HG03103 (cell line): ENCODE measurements around the gene ZNF579.
"Not testable (repeated sequence)": the region's sequence is repeated elsewhere in the genome, so short reads cannot be mapped to it uniquely, and the experiment has no call there.

Experiments
- ATAC-seq: cut with Tn5 transposase; IDR thresholded peaks from one replicate; pipeline ENCODE4 v1.9.1; 2021; ENCODE audit warnings: low read depth; ENCODE audit not compliant: unreplicated experiment

Gene ZNF579

DNA sequence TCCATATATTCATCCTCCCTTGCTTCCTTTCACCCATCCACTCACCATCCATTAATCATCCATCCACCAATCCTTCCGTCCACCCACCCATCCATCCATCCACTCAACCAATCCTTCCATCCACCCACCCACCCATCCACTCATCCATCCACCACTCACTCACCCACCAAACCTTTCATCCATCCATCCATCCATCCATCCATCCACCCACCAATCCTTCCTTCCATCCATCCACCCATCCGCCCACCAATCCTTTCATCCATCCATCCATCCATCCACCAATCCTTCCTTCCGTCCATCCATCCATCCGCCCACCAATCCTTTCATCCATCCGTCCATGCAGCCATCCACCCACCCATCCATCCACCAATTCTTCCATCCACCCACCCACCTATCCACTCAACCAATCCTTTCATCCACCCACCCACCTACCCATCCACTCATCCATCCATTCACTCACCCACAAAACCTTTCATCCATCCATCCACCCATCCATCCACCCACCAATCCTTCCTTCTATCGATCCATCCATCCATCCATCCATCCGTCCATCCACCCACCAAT, 38.3 kb downstream of the ZNF579 start:
- no peak for ATAC-seq

DNA sequence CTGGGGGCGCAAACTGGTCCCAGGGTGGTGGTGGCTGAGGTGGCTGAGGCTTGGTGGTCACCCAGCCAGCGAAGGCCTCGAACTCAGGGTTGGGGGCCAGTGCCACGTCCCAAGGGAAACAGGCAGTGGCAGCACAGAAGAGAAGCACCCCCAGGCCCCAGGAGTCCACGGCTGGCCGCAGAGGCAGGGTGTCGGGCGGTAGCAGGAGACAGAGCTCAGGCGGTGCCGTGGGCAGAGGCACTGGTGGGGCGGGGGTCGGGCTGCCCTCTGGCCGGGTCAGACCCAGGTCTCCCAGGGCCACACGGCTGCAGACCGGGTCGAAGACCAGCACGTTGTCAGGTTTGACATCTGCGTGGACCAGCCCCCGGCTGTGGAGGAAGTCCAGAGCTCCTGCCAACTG, 39.6 kb downstream of the ZNF579 start:
- no peak for ATAC-seq

DNA sequence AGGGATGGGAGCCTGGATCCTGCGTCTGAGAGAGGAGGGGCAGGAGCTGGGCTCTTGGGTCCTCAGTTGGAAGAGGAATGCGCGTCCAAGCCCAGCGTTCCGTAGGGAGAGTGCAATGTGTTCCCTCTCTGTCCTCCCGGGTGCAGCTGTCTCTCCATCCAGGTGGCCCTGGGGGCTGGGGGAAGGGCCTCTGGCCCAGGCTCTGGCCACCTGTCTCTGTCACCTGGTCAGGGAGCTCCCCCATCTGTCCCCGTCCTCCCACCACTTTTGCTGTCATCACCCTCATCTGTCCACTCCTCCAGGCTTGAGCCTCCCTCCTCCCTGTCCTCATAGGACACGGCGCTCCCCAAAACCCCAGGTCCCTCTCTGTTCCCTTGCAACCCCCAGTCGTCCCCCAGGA, 40.0 kb downstream of the ZNF579 start:
- no peak for ATAC-seq

DNA sequence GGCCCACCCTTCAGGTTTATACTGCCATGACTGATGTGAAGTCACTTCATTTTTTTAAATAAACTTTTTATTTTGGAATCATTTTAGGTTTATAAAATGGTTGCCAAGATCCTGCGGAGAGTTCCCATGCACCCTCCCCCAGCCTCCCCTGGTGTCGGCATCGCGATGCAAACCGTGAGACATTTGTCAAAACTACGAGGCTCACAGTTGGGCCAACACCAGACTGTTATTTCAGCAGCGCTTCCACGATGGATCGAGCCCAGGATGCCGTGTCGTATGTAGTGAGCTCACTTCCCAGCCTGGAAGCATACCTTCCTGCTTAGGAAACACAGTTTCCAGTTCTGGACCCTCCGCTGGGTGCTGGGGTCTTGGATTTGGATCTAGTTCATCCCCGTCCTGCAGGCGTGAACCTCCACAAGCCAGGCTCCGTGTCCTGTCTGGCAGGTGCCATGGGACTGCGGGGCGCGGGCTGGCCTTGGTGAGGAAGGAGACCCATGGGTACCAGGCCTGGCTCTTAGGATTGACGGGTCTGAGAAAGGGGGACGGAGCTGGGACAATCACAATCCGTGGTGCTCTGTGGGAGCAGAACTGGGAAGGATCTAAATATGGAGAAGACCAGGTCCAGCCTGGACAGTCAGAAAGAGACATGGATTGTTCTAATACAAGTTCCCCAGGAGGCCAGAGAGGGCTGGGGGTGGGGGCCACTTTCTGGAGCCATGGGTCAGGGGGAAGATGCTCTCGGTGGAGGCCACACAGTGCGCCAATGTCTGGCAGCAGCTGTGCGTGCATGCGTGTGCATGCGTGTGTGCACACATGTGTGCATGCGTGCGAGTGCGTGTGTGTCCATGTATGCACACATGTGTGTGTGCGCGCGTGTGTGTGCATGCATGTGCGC, 41.3 kb downstream of the ZNF579 start:
- no peak for ATAC-seq

DNA sequence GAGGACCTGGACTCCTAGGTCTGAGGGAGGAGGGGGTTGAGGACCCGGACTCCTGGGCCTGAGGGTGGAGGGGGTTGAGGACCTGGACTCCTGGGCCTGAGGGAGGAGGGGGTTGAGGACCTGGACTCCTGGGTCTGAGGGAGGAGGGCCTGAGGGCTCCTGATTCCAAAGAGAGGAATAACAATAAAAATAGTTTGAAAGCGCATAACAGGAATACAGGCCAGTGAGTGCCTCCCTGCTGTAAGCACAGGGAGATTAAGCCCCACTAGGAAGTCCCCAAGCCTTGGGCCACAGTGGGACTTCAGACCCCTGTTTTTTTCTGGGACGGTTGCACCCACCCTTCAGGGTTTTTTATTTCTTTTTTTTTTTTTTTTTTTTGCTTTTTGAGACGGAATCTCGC, 42.5 kb downstream of the ZNF579 start:
- ATAC-seq: no peak

DNA sequence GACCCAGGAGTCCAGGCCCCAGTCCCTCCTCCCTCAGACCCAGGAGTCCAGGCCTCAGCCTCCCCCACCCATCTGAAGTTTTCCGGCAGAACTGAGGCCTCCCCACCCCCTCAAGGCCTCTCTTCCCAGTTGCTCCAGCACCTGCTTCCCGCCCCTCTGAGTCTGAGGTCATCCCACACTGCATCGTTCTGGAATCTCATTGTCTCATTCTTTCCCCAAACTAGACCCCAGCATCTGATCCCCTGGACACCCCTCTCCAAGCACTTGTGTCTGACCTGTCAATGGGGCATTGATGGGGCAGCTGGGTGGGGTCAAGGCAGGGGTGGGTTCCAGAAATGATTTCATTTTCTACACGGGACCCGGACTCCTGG, 42.9 kb downstream of the ZNF579 start:
- no peak for ATAC-seq

DNA sequence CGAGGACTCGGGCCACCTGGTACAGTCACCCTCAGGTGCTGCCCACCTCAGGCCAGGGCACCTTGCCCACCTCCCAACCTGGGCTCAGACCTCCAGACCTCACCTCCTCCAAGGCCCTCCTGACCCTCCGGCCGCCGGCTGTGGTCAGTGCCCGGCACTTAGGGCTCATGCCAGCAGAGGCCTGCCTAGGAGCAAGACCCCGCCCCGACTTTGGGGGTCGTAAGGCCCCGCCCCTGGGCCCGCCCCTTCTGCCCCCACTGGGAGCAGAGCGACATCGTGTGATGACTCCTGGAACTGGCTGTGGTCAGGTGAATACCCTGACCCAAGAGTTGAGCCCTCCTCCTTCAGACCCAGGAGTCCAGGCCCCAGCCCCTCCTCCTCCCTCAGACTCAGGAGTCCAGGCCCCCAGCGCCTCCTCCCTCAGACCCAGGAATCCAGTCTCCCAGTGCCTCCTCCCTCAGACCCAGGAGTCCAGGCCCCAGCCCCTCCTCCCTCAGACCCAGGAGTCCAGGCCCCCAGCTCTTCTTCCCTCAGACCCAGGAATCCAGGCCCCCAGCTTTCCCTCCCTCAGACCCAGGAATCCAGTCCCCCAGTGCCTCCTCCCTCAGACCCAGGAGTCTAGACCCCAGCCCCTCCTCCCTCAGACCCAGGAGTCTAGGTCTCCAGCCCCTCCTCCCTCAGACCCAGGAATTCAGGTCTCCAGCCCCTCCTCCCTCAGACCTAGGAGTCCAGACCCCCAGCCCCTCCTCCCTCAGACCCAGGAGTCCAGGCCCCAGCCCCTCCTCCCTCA, 43.5 kb downstream of the ZNF579 start, which contains the start of gene SBK2:
SBK2 (minus strand) TSS at position 183 of the 790 bp plus-strand sequence. CDS start 839 bp downstream, outside the sequence.
- no peak for ATAC-seq

DNA sequence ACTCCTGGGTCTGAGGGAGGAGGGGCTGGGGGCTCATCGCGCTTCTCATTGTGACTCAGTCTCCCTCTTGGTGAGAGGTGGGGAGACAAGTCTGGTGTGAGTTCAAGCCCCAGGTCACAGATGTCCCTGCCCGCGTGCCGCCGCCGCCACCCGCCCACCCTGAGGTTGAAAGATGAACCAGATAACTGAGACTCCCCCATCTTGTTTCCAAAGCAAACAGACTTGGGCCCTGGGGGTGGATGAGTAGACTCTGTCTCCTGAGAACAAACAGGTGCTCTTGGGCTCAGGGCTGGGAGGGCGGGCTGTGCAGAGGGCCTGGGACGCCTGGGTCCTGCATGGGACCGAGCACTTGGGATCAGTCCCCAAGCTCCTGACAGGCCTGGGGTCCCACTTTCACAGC, 44.3 kb downstream of the ZNF579 start:
- no peak for ATAC-seq

DNA sequence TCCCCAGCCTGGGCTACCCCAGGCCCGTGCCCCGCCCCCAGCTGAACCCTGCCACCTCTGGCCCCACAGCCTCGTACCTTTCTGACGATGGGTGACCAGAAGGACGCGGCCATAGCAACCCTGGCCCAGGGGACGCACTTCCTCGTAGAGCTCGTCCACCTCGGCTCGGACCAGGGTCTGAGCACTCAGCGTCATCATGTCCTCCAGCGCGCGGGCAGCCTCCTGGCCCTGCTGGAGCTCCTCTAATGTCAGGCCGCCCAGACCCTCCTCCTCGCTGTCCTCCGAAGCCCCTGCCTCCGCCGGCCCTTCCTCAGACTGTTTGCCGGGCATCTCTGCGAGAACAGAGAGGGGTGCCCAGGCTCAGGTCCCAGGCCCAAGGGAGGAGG, 44.7 kb downstream of the ZNF579 start:
- no peak for ATAC-seq

DNA sequence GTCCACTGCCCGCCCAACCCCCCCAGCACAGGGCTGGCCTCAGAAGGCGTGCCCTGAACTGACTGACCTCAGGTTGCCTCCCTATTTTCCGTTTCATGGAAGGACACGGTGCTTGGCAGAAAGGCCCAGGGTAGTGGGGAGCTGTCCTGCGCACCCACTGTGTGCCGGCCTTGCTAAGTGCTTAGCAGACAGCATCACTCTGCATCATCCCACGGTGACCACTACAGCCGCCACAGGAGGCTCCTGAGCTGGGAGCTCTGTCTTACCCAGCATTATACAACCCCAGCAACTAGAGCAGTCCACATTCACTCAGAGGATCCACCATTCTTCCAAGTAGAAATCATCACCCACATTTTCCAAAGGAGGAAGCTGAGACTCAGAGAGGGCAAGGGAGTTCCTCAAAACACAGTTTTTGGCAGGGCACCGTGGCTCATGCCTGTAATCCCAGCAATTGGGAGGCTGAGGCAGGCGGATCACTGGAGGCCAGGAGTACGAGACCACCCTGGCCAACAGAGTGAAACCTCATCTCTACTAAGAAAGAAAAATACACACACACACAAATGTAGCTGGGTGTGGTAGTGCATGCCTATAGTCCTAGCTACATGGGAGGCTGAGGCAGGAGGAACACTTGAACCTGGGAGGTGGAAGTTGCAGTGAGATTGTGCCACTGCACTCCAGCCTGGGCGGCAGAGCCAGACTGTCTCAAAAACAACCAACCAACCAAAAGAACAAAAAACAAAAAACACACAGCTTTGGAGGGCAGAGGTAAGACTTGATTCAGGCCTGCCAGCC, 45.3 kb downstream of the ZNF579 start:
- no peak for ATAC-seq

DNA sequence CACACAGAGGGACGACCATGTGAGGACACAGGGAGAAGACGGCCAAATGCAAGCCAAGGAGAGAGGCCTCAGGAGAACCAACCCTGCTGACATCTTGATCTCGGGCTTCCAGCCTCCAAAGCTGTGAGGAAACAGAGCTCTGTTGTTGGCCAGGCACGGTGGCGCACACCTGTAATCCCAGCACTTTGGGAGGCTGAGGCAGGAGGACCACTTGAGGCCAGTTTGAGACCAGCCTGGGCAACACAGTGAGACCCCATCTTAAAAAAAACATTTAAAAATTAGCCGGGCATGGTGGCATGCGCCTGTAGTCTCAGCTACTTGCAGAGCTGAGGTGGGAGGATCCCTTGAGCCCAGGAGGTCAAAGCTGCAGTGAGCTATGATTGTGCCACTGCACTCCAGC, 46.4 kb downstream of the ZNF579 start:
- not testable (repeated sequence) for ATAC-seq

DNA sequence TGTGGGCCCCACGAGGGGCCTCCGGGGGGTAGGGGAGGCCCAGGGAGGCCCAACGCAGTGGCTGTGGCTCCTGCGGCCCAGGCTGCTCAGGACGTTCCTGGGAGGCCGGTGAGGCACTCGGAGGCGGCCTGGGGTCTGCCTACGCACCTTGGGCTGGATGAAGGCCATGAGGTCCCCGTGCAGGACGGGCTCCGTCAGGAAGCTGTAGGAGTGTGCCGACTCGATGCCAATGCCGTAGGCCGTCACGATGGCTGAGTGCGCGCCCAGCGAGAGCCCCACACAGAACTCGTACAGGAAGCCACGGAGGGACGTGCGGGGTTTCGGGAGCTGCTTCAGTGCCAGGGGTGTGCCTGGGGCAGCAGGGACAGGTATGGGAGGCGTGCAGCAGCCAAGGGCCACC, 49.7 kb downstream of the ZNF579 start:
- no peak for ATAC-seq

DNA sequence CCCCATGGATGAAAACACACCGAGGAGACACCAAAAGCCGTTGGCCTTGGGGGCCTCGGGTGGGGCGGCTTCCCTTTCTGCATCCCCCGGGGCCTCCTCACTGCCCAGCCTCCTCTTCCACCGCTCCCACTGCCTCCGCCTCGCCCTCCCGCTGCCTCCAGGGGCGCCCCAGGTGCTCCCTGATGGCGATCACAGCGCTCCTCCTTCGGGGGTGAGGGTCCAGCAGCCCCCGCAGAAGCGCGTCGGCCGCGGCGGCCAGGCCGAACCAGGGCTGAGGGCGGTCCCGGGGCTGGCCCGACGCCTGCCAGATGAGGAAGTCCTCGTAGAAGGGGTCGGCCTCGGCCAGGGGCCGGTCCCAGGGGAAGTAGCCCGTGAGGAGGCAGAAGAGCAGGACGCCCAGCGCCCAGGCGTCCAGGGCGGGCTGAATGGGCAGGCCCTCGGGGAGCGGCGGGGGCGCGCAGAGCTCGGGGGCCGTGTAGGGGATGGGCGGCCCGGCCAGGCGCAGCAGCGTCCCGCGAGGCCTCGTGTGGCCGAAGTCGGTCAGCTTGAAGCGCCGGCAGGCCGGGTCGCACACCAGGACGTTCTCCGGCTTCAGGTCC, 50.9 kb downstream of the ZNF579 start:
- ATAC-seq: no peak

DNA sequence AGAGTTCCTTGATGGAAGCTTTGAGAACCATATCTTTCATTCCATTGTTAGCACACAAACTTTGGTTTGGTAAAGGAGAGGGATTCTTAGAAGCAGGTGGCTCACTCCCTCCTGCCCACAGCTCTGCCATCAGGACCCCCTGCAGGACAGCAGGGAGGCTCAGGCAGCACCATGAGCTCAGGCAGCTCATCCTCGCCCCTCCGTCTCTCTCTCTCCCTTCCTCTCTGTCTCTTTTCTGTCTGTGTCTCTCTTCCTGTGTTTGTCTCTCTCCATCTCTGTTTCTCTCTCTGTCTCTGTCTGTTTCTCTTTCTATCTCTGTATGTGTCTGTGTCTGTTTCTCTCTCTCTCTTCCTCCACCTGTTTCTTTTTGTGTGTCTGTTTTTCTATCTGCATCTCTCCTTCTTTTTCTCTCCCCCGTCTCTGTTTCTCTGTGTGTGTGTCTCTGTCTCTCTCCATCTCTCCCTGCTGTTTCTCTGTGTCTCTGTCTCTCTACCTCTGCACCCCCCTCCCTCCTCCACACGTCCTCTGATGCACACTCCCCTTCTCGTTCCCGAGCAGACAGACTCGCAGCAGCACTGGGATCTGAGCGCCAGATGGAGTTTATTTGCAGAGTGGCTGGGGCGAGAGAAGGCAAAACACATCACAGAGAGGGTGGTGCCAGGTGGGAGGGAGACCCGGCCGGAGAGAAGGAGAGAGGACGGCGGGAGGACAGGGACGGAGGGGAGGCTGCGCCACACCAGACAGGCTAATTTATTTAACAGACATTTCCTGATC, 52.4 kb downstream of the ZNF579 start:
- no peak for ATAC-seq

DNA sequence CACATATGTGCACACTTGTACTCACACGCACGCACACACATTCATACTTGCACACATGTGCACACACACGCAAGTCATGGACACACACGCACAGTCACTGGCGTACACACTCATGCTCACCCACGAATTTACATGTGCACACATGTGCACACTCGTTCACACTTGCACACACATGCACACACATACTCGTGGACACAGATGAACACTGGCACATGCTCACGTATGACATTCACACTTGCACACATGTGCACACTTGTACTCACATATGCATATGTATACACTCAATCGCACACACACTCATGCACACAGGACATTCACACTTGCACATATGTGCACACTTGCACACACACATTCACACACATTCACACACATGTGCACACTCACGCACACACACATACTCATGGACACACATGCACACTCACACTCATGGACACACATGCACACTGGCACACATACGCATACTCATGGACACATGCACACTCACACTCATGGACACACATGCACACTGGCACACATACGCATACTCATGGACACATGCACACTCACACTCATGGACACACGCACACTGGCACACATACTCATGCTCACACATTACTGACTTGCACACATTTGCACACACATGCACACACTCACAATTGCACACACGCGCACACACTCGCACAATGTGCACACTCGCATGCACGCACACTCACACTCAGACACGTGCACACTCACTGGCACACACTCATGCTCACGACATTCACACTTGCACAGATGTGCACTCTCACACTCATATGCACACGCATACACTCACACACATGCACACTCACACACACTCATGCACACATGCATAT, 53.2 kb downstream of the ZNF579 start:
- ATAC-seq: no peak
